ENCODE data around the gene RAB3B. TPM values are rescaled to one million over a fixed set of nuclear protein-coding genes. Genes with fewer than 3 reads are reported as not detected.

Gene RAB3B
- total and polyA plus RNA-seq, 4 donors: 0.02 to 0.57 (median 0.11) TPM

DNA sequence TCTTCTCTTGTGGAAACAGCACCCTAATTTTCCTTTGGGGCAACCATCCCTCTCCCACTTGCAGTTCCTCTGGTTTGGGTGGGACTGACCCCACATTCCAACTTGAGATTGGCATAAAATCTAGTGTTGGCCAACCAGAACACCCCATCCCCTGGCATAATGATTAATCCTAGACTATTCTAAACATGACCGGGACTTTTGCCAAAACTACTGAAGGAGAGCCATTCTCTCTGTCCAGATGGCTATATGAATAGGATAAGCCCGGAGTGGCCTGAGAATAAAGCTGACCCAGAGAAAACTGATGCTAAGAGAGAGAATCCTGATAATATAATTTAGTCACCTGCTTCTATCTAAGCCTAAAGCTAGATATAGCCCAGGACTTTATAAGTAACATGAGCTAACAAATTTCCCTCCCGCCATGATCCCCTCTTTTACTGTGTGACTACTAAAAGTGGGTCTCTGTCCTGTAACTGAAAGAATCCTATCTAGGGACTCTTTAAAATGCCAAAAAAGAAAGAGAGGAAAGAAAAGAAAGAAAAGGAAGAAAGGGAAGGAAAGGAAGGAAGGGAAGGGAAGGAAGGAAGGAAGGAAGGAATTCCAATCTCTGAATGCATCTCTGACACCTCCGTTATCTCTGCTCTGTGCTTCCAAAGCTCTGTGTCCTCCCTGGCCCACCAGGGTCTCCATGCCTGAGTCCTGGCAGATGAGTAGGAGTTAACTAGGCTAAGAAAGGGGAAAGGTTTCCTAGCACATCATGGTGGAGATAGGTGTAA, 84.0 kb downstream of the RAB3B start:
- TF ChIP-seq, protein P1, sequence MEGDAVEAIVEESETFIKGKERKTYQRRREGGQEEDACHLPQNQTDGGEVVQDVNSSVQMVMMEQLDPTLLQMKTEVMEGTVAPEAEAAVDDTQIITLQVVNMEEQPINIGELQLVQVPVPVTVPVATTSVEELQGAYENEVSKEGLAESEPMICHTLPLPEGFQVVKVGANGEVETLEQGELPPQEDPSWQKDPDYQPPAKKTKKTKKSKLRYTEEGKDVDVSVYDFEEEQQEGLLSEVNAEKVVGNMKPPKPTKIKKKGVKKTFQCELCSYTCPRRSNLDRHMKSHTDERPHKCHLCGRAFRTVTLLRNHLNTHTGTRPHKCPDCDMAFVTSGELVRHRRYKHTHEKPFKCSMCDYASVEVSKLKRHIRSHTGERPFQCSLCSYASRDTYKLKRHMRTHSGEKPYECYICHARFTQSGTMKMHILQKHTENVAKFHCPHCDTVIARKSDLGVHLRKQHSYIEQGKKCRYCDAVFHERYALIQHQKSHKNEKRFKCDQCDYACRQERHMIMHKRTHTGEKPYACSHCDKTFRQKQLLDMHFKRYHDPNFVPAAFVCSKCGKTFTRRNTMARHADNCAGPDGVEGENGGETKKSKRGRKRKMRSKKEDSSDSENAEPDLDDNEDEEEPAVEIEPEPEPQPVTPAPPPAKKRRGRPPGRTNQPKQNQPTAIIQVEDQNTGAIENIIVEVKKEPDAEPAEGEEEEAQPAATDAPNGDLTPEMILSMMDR (IDR thresholded peaks at IDR 0.05; ENCODE audit: control extremely low read depth, extremely low read depth): no peak
- peak in 2 of 3 donors; percentile 17 to 19 for DNase-seq
- 59 to 74% methylated on average over 4 of the region's 4 CpGs for WGBS, 2 donors

DNA sequence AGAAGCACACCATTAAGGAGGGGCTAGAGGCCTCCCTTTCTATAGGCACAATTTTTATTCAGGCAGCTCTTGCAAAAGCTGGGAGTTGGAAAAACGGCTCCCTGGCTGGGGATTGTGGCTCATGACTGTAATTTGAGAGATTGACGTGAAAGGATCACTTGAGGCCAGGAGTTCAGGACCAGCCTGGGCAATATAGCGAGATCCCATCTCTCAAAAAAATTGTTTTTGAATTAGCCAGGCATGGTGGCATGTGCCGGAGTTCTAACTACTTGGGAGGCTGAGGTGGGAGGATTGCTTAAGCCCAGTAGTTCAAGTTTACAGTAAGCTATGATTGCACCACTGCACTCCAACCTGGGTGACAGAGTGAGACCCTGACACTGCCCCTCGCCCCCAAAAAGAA, 88.0 kb downstream of the RAB3B start:
- ATAC-seq (ENCODE audit: insufficient read depth, low FRiP score) (no peak), DNase-seq (no peak)
- Histone ChIP-seq H3K9ac (ENCODE audit: insufficient read depth in 1 of 2, low read length in 2 of 2) (no peak overlapping the region), H3K4me3 (no peak overlapping the region), H3K27ac (ENCODE audit: low read depth in 1 of 2, low read length in 1 of 2) (no peak overlapping the region), H3K36me3 (ENCODE audit: control insufficient read depth in 4 of 4, insufficient read depth in 4 of 4, low read length in 4 of 4) (no peaks in the 10 kb centered on the region), H3K9me3 (ENCODE audit: control insufficient read depth in 4 of 4, insufficient read depth in 3 of 4, low read length in 3 of 4) (no peaks in the 10 kb centered on the region), H3K27me3 (ENCODE audit: control insufficient read depth in 3 of 3, insufficient read depth in 3 of 3, low read length in 2 of 3) (peaks cover 0 to 33% (median 4%) of the 10 kb centered on the region in 3 donors), H3K4me1 (ENCODE audit: control insufficient read depth in 5 of 5, insufficient read depth in 5 of 5, low read length in 5 of 5) (no peaks in the 10 kb centered on the region)
- 83 to 92% methylated on average over 5 of the region's 5 CpGs for WGBS, 2 donors
- TF ChIP-seq, protein P1 (IDR thresholded peaks at IDR 0.05; ENCODE audit: control extremely low read depth, extremely low read depth): no peak

More for the DNA sequence above, 84.0 kb downstream of the RAB3B start:
- H3K27me3 ChIP-seq (ENCODE audit: control insufficient read depth in 3 of 3, insufficient read depth in 3 of 3, low read length in 2 of 3): peaks cover 0 to 29% (median 0%) of the 10 kb centered on the region in 3 donors
- H3K36me3 ChIP-seq (ENCODE audit: control insufficient read depth in 4 of 4, insufficient read depth in 4 of 4, low read length in 4 of 4): no peaks in the 10 kb centered on the region
- H3K4me3 ChIP-seq: no peak overlapping the region
- H3K27ac ChIP-seq (ENCODE audit: low read depth in 1 of 2, low read length in 1 of 2): no peak overlapping the region
- H3K4me1 ChIP-seq (ENCODE audit: control insufficient read depth in 5 of 5, insufficient read depth in 5 of 5, low read length in 5 of 5): no peaks in the 10 kb centered on the region
- no peak for ATAC-seq (ENCODE audit: insufficient read depth, low FRiP score)
- H3K9me3 ChIP-seq (ENCODE audit: control insufficient read depth in 4 of 4, insufficient read depth in 3 of 4, low read length in 3 of 4): no peaks in the 10 kb centered on the region
- no peak overlapping the region for H3K9ac ChIP-seq (ENCODE audit: insufficient read depth in 1 of 2, low read length in 2 of 2)

DNA sequence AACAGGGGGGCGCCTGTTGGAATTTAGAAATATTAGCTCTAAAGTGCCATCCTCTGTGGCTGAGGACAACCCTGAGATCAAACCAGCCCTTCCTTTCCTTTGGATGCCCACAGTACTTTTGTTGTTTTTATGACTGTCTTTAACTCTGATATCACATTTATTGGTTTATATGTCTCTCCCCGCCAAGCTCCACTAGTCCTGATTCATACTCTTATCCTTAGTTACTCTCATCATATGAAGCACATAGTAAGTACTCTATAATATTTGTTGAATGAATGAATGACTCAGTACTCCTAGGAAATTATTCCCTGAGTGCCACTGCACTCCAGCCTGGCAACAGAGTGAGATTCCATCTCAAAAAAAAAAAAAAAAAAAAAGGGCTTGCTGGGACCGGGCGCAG, 89.3 kb downstream of the RAB3B start:
- TF ChIP-seq, protein P1 (IDR thresholded peaks at IDR 0.05; ENCODE audit: control extremely low read depth, extremely low read depth): no peak
- Histone ChIP-seq H3K9ac (ENCODE audit: insufficient read depth in 1 of 2, low read length in 2 of 2) (no peak overlapping the region), H3K9me3 (ENCODE audit: control insufficient read depth in 4 of 4, insufficient read depth in 3 of 4, low read length in 3 of 4) (no peaks in the 10 kb centered on the region), H3K27ac (ENCODE audit: low read depth in 1 of 2, low read length in 1 of 2) (no peak overlapping the region), H3K36me3 (ENCODE audit: control insufficient read depth in 4 of 4, insufficient read depth in 4 of 4, low read length in 4 of 4) (no peaks in the 10 kb centered on the region), H3K27me3 (ENCODE audit: control insufficient read depth in 3 of 3, insufficient read depth in 3 of 3, low read length in 2 of 3) (peaks cover 0 to 34% (median 7%) of the 10 kb centered on the region in 3 donors), H3K4me1 (ENCODE audit: control insufficient read depth in 5 of 5, insufficient read depth in 5 of 5, low read length in 5 of 5) (no peaks in the 10 kb centered on the region), H3K4me3 (no peak overlapping the region)
- DNase-seq: no peak
- no peak for ATAC-seq (ENCODE audit: insufficient read depth, low FRiP score)
- WGBS, 2 donors: 94 to 97% methylated on average over 4 of the region's 4 CpGs

Measured in lung (tissue), 12 donors.